H9 (cell line): ENCODE data around the gene CEP43. TPM values are rescaled to one million over a fixed set of nuclear protein-coding genes. Genes with fewer than 3 reads are reported as not detected.
A peak's percentile ranks its signal among the peaks of the same experiment; 100 is the strongest.

Experiments used
- DNase-seq: peaks from one replicate; pipeline ENCODE4 v3.0.0-alpha.2; 2017
- H2AFZ ChIP-seq: one replicate; pipeline ENCODE4 v1.6.1; 2013; ENCODE audit warnings: mild to moderate bottlenecking, low read length, control low read depth, moderate library complexity
- H2AK5ac ChIP-seq: 2 replicates; pipeline ENCODE4 v1.6.1; 2013; ENCODE audit warnings: low read length, control low read depth, mixed read lengths; ENCODE audit not compliant: insufficient read length
- H2BK120ac ChIP-seq: one replicate; pipeline ENCODE4 v1.6.1; 2013; ENCODE audit warnings: low read depth, mild to moderate bottlenecking, low read length, control low read depth, inconsistent platforms; ENCODE audit not compliant: poor library complexity, severe bottlenecking
- H2BK12ac ChIP-seq: 2 replicates; pipeline ENCODE4 v1.6.1; 2013; ENCODE audit warnings: low read length, control low read depth, mixed read lengths, low read depth; ENCODE audit not compliant: insufficient read length
- H2BK15ac ChIP-seq: 2 replicates; pipeline ENCODE4 v1.6.1; 2013; ENCODE audit warnings: low read depth, low read length, control low read depth
- H2BK20ac ChIP-seq: one replicate; pipeline ENCODE4 v1.6.1; 2013; ENCODE audit warnings: low read depth, mild to moderate bottlenecking, low read length, control low read depth, inconsistent platforms; ENCODE audit not compliant: poor library complexity, severe bottlenecking
- H2BK5ac ChIP-seq: 2 replicates; pipeline ENCODE4 v1.6.1; 2013; ENCODE audit warnings: low read length, control low read depth, mixed read lengths; ENCODE audit not compliant: insufficient read length
- H3K14ac ChIP-seq: 2 replicates; pipeline ENCODE4 v1.6.1; 2013; ENCODE audit warnings: low read length, control low read depth; ENCODE audit not compliant: insufficient read depth
- H3K18ac ChIP-seq: 2 replicates; pipeline ENCODE4 v1.6.1; 2013; ENCODE audit warnings: low read depth, mild to moderate bottlenecking, mixed read lengths, low read length, control low read depth; ENCODE audit not compliant: insufficient read length
- H3K23ac ChIP-seq: 2 replicates; pipeline ENCODE4 v1.6.1; 2013; ENCODE audit warnings: low read length, control low read depth, mixed read lengths, low read depth; ENCODE audit not compliant: insufficient read length
- H3K23me2 ChIP-seq: 2 replicates; pipeline ENCODE4 v1.6.1; 2013; ENCODE audit warnings: low read depth, mild to moderate bottlenecking, mixed read lengths, low read length, control low read depth; ENCODE audit not compliant: insufficient read length, poor library complexity, severe bottlenecking
- H3K27ac ChIP-seq: 2 replicates; pipeline ENCODE4 v1.5.1; 2013; ENCODE audit warnings: low read length, control low read depth, mixed read lengths, low read depth; ENCODE audit not compliant: insufficient read length
- H3K27me3 ChIP-seq: 2 replicates; pipeline ENCODE4 v1.6.1; 2013; ENCODE audit warnings: low read length, control low read depth, inconsistent platforms; ENCODE audit not compliant: insufficient read depth
- H3K4ac ChIP-seq: 2 replicates; pipeline ENCODE4 v1.6.1; 2013; ENCODE audit warnings: low read depth, mild to moderate bottlenecking, control low read depth, inconsistent platforms, low read length, moderate library complexity
- H3K4me1 ChIP-seq: 2 replicates; pipeline ENCODE4 v1.6.1; 2013; ENCODE audit warnings: low read length, control low read depth, inconsistent platforms; ENCODE audit not compliant: insufficient read depth
- H3K4me2 ChIP-seq: 2 replicates; pipeline ENCODE4 v1.6.1; 2013; ENCODE audit warnings: low read length, control low read depth, mixed read lengths; ENCODE audit not compliant: insufficient read length, insufficient read depth
- H3K56ac ChIP-seq: 2 replicates; pipeline ENCODE4 v1.6.1; 2013; ENCODE audit warnings: low read depth, mild to moderate bottlenecking, mixed read lengths, low read length, control low read depth; ENCODE audit not compliant: insufficient read length
- H3K79me1 ChIP-seq: 2 replicates; pipeline ENCODE4 v1.6.1; 2013; ENCODE audit warnings: low read depth, mild to moderate bottlenecking, moderate library complexity, low read length, control low read depth, inconsistent platforms; ENCODE audit not compliant: insufficient read depth, poor library complexity, severe bottlenecking
- H3K79me2 ChIP-seq: 2 replicates; pipeline ENCODE4 v1.6.1; 2013; ENCODE audit warnings: low read length, control low read depth, inconsistent platforms; ENCODE audit not compliant: insufficient read depth
- H3K9ac ChIP-seq: 2 replicates; pipeline ENCODE4 v1.6.1; 2013; ENCODE audit warnings: low read length, control low read depth, mixed read lengths; ENCODE audit not compliant: insufficient read length; ENCODE audit errors: extremely low read depth
- H3K9me3 ChIP-seq: one replicate; pipeline ENCODE4 v1.6.1; 2013; ENCODE audit warnings: low read depth, low read length, inconsistent platforms; ENCODE audit not compliant: control insufficient read depth
- H3T11ph ChIP-seq: one replicate; pipeline ENCODE4 v1.6.1; 2013; ENCODE audit warnings: mild to moderate bottlenecking, low read length, control low read depth, inconsistent platforms
- H4K20me1 ChIP-seq: one replicate; pipeline ENCODE4 v1.6.1; 2013; ENCODE audit not compliant: control insufficient read depth, insufficient read length, insufficient read depth
- H4K5ac ChIP-seq: 2 replicates; pipeline ENCODE4 v1.6.1; 2013; ENCODE audit warnings: low read depth, mild to moderate bottlenecking, mixed read lengths, low read length, control low read depth; ENCODE audit not compliant: insufficient read length
- H4K8ac ChIP-seq: replicated peaks from 2 replicates; pipeline ENCODE4 v1.6.1; 2013; ENCODE audit warnings: low read length, control low read depth, mixed read lengths, low read depth; ENCODE audit not compliant: insufficient read length
- H4K91ac ChIP-seq: 2 replicates; pipeline ENCODE4 v1.6.1; 2013; ENCODE audit warnings: low read depth, mild to moderate bottlenecking, moderate library complexity, mixed read lengths, low read length, control low read depth; ENCODE audit not compliant: insufficient read length
- H3K27ac Mint-ChIP-seq, 3 experiments: 2 replicates in 2 of 3; 3 replicates in 1 of 3; pipeline ENCODE4 v1.8.0; 2020 to 2021; ENCODE audit warnings: mixed read lengths in 3 of 3, mild to moderate bottlenecking in 1 of 3, moderate library complexity in 1 of 3
- H3K27me3 Mint-ChIP-seq: 2 replicates; pipeline ENCODE4 v1.8.0; 2021; ENCODE audit warnings: low read depth, mild to moderate bottlenecking, moderate library complexity, mixed read lengths
- H3K36me3 Mint-ChIP-seq, 3 experiments: 2 replicates in 2 of 3; 3 replicates in 1 of 3; pipeline ENCODE4 v1.8.0; 2020 to 2021; ENCODE audit warnings: low read depth in 3 of 3, mixed read lengths in 3 of 3; ENCODE audit not compliant: insufficient read depth in 1 of 3
- H3K4me1 Mint-ChIP-seq, 2 experiments: 2 replicates each; pipeline ENCODE4 v1.8.0; 2020; ENCODE audit warnings: mixed read lengths in 2 of 2
- H3K4me3 Mint-ChIP-seq, 2 experiments: 2 replicates in 1 of 2; 3 replicates in 1 of 2; pipeline ENCODE4 v1.8.0; 2020 to 2021; ENCODE audit warnings: mild to moderate bottlenecking in 2 of 2, mixed read lengths in 2 of 2, moderate library complexity in 1 of 2
- H3K9me3 Mint-ChIP-seq, 2 experiments: 2 replicates in 1 of 2; 3 replicates in 1 of 2; pipeline ENCODE4 v1.8.0; 2020; ENCODE audit warnings: mild to moderate bottlenecking in 2 of 2, mixed read lengths in 2 of 2, moderate library complexity in 1 of 2
- CTCF ChIP-seq: fragments of 200-600 bp; sonication (generic); conservative IDR thresholded peaks from 3 replicates; pipeline ENCODE4 v1.8.0; 2021; ENCODE audit warnings: antibody characterized with exemption, mild to moderate bottlenecking
- WGBS: extraction: QIAGEN DNeasy Blood & Tissue Kit; methylation state at CpG from one replicate; pipeline ENCODE4 v1.1.7; 2013; ENCODE audit warnings: missing lambda C conversion rate, low lambda C conversion rate, mixed read lengths; ENCODE audit not compliant: insufficient read length; ENCODE audit errors: extremely low coverage; 5-methylcytosine and 5-hydroxymethylcytosine counted together
- total RNA-seq: library from RNA; stranded (reverse); gene quantifications from 2 replicates; pipeline ENCODE4 v1.2.1, GENCODE V29; 2021

Gene CEP43
- total RNA-seq, 1 experiment from 2014 or later, result 33.6 TPM

GRCh38 chr6:166998256-166999144, 697 bp upstream of the CEP43 start:
- Histone ChIP-seq H3K4me1 (peaks cover 4% of the 10 kb centered on the region; the same call in 1 of the 2 replicates), H3K23me2 (peaks cover 8% of the 10 kb centered on the region), H3K56ac (no peak overlapping the region), H3K79me2 (peaks cover 13% of the 10 kb centered on the region; the same call in 1 of the 2 replicates), H3T11ph (no peak overlapping the region), H4K5ac (no peak overlapping the region), H3K18ac (no peak overlapping the region), H4K8ac (no peak overlapping the region), H3K27ac (no peak overlapping the region), H3K79me1 (peaks cover 9% of the 10 kb centered on the region), H3K4ac (no peak overlapping the region), H2BK20ac (no peak overlapping the region), H3K27me3 (no peaks in the 10 kb centered on the region), H2AK5ac (no peak overlapping the region), H2BK15ac (no peak overlapping the region; the same call in 1 of the 2 replicates), H3K14ac (peak overlapping the region; percentile 37; the same call in 1 of the 2 replicates), H4K20me1 (no peaks in the 10 kb centered on the region), H3K23ac (no peak overlapping the region), H3K4me2 (peak overlapping the region; percentile 29), H2AFZ (no peak overlapping the region), H3K9me3 (no peaks in the 10 kb centered on the region), H2BK12ac (no peak overlapping the region), H4K91ac (no peak overlapping the region), H2BK5ac (no peak overlapping the region), H3K9ac (peak overlapping the region; percentile 24), H2BK120ac (no peak overlapping the region)
- Mint-ChIP-seq H3K4me3 (peak overlapping the region; percentile 85 to 86), H3K36me3 (peaks cover 16 to 37% (median 33%) of the 10 kb centered on the region in 3 experiments), H3K9me3 (no peaks in the 10 kb centered on the region), H3K27ac (peak overlapping the region in 1 of 3 experiments; percentile 77; a peak in 1 of 7 replicates), H3K27me3 (no peaks in the 10 kb centered on the region), H3K4me1 (peaks cover 21 to 25% of the 10 kb centered on the region in 2 experiments)
- no CpG with 5 or more reads among the region's 96 CpGs for WGBS
- no peak for TF ChIP-seq CTCF
- peak; percentile 46 for DNase-seq
